ENCODE results near the gene TUBB4A. TPM values are rescaled to one million over a fixed set of nuclear protein-coding genes. Genes with fewer than 3 reads are reported as not detected.

Gene TUBB4A
- total RNA-seq, 1 donor from 2014 or later = 1.7 TPM

DNA sequence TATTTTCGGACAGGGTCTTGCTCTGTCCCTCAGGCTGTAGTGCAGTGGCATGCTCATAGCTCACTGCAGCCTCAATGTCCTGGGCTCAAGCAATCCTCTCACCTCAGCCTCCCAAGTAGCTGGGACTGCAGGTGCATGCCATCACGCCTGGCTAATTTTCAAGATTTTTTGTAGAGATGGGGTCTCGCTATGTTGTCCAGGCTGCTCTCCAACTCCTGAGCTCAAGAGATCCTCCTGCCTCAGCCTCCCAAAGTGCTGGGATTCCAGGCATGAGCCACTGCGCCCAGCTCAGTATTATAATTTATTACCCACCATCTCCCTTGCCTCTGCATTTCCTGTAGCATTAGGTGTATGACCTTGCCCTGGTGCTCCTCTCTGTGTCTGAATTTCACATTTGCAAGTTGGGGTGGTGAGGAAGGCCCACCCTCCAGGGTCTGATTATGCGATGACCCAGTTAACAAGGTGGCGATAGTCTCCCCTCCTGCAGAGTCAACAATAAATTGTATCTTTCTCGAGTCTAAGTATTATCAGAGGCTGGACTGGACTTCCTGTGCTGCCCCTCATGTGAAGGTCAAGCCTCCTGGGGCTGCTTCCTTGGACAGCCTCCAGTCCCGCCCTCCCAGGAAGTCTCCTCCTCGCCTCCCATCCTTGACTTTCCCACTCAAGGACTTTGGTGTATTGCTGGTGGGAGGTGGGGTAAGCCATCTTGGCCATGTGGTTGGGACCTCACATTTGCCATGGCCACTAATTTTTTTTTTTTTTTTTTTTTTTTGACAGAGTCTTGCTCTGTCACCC is 1.5 kb upstream of the TUBB4A start:
- FAIRE-seq = no peak
- peaks cover 2% of the 10 kb centered on the region for H3K9me3 Mint-ChIP-seq (ENCODE audit: unreplicated experiment)
- no peak overlapping the region for H3K4me3 Mint-ChIP-seq (ENCODE audit: unreplicated experiment)
- Histone ChIP-seq H2AFZ (ENCODE audit: low read depth, low read length) (no peak overlapping the region), H3K79me2 (ENCODE audit: insufficient read depth, low read length) (no peaks in the 10 kb centered on the region), H4K20me1 (ENCODE audit: insufficient read depth, low read length) (no peaks in the 10 kb centered on the region), H3K9me3 (ENCODE audit: insufficient read depth, low read depth, low read length) (no peaks in the 10 kb centered on the region), H3K4me1 (ENCODE audit: insufficient read depth, low read length) (no peaks in the 10 kb centered on the region), H3K27me3 (ENCODE audit: insufficient read depth, low read length) (peaks cover 16% of the 10 kb centered on the region), H3K9ac (ENCODE audit: low read length) (no peak overlapping the region), H3K4me3 (ENCODE audit: insufficient read depth, low read depth, low read length) (no peak overlapping the region), H3K27ac (ENCODE audit: low read depth, low read length) (no peak overlapping the region), H3K36me3 (ENCODE audit: insufficient read depth, low read length) (no peaks in the 10 kb centered on the region), H3K4me2 (ENCODE audit: low read length) (no peak overlapping the region)
- no peak overlapping the region for H3K27ac Mint-ChIP-seq (ENCODE audit: unreplicated experiment)
- no peaks in the 10 kb centered on the region for H3K36me3 Mint-ChIP-seq (ENCODE audit: low read depth, unreplicated experiment)
- TF ChIP-seq EZH2 (IDR thresholded peaks at IDR 0.05; ENCODE audit: insufficient read depth, low read length) = no peak
- TF ChIP-seq, protein P1, sequence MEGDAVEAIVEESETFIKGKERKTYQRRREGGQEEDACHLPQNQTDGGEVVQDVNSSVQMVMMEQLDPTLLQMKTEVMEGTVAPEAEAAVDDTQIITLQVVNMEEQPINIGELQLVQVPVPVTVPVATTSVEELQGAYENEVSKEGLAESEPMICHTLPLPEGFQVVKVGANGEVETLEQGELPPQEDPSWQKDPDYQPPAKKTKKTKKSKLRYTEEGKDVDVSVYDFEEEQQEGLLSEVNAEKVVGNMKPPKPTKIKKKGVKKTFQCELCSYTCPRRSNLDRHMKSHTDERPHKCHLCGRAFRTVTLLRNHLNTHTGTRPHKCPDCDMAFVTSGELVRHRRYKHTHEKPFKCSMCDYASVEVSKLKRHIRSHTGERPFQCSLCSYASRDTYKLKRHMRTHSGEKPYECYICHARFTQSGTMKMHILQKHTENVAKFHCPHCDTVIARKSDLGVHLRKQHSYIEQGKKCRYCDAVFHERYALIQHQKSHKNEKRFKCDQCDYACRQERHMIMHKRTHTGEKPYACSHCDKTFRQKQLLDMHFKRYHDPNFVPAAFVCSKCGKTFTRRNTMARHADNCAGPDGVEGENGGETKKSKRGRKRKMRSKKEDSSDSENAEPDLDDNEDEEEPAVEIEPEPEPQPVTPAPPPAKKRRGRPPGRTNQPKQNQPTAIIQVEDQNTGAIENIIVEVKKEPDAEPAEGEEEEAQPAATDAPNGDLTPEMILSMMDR (IDR thresholded peaks at IDR 0.05; ENCODE audit: insufficient read depth, low read depth, low read length) = no peak
- no peak for DNase-seq (ENCODE audit: low read depth)
- H3K4me1 Mint-ChIP-seq (ENCODE audit: low read depth, unreplicated experiment) = no peaks in the 10 kb centered on the region
- H3K27me3 Mint-ChIP-seq (ENCODE audit: low read depth, unreplicated experiment) = peaks cover 25% of the 10 kb centered on the region

GRCh38 chr19:6500837-6501739 is 1.0 kb downstream of the TUBB4A start:
- Mint-ChIP-seq H3K36me3 (ENCODE audit: low read depth, unreplicated experiment) (no peaks in the 10 kb centered on the region), H3K4me1 (ENCODE audit: low read depth, unreplicated experiment) (no peaks in the 10 kb centered on the region), H3K27ac (ENCODE audit: unreplicated experiment) (no peak overlapping the region), H3K4me3 (ENCODE audit: unreplicated experiment) (peak overlapping the region; percentile 62), H3K27me3 (ENCODE audit: low read depth, unreplicated experiment) (peaks cover 25% of the 10 kb centered on the region), H3K9me3 (ENCODE audit: unreplicated experiment) (peaks cover 2% of the 10 kb centered on the region)
- FAIRE-seq (no peak), DNase-seq (ENCODE audit: low read depth) (no peak)
- H3K9me3 ChIP-seq (ENCODE audit: insufficient read depth, low read depth, low read length) = no peaks in the 10 kb centered on the region
- no peak for TF ChIP-seq EZH2 (IDR thresholded peaks at IDR 0.05; ENCODE audit: insufficient read depth, low read length)
- TF ChIP-seq, protein P1 (IDR thresholded peaks at IDR 0.05; ENCODE audit: insufficient read depth, low read depth, low read length) = no peak
- H3K4me2 ChIP-seq (ENCODE audit: low read length) = no peak overlapping the region
- H3K9ac ChIP-seq (ENCODE audit: low read length) = no peak overlapping the region
- H3K4me1 ChIP-seq (ENCODE audit: insufficient read depth, low read length) = no peaks in the 10 kb centered on the region
- peaks cover 16% of the 10 kb centered on the region for H3K27me3 ChIP-seq (ENCODE audit: insufficient read depth, low read length)
- H4K20me1 ChIP-seq (ENCODE audit: insufficient read depth, low read length) = no peaks in the 10 kb centered on the region
- no peak overlapping the region for H2AFZ ChIP-seq (ENCODE audit: low read depth, low read length)
- no peaks in the 10 kb centered on the region for H3K36me3 ChIP-seq (ENCODE audit: insufficient read depth, low read length)
- H3K79me2 ChIP-seq (ENCODE audit: insufficient read depth, low read length) = no peaks in the 10 kb centered on the region
- H3K27ac ChIP-seq (ENCODE audit: low read depth, low read length) = no peak overlapping the region
- H3K4me3 ChIP-seq (ENCODE audit: insufficient read depth, low read depth, low read length) = no peak overlapping the region
